DND-41 (cell line): ENCODE measurements around the gene XRCC3.

Experiments
- ATAC-seq: fragments of 200-7000 bp; cut with Tn5 transposase; 3 replicates; pipeline ENCODE4 v1.9.1; 2021; ENCODE audit warnings: low read depth; ENCODE audit not compliant: insufficient read depth
- DNase-seq: peaks from one replicate; pipeline ENCODE4 v3.0.0-alpha.2; 2020
- H2AFZ ChIP-seq: 2 replicates; pipeline ENCODE4 v1.6.0; 2012; ENCODE audit warnings: low read depth, low read length
- H3K27ac ChIP-seq: 2 replicates; pipeline ENCODE4 v1.5.1; 2012; ENCODE audit warnings: low read length, inconsistent platforms
- H3K27me3 ChIP-seq: fragments of 200-600 bp; sonication (generic); 2 replicates; pipeline ENCODE4 v1.6.0; 2012; ENCODE audit warnings: low read length, mild to moderate bottlenecking, inconsistent platforms; ENCODE audit not compliant: insufficient read depth, poor library complexity
- H3K36me3 ChIP-seq: 2 replicates; pipeline ENCODE4 v1.5.1; 2012; ENCODE audit warnings: low read length, inconsistent platforms; ENCODE audit not compliant: insufficient read depth
- H3K4me1 ChIP-seq: 2 replicates; pipeline ENCODE4 v1.5.1; 2012; ENCODE audit warnings: mild to moderate bottlenecking, low read length; ENCODE audit not compliant: insufficient read depth
- H3K4me2 ChIP-seq: 2 replicates; pipeline ENCODE4 v1.6.0; 2012; ENCODE audit warnings: mild to moderate bottlenecking, moderate library complexity, low read length, inconsistent platforms; ENCODE audit not compliant: insufficient read depth
- H3K4me3 ChIP-seq, 2 experiments: fragments of 200-600 bp in 1 of 2; shearing (Covaris generic) in 1 of 2; 2 replicates each; pipeline ENCODE4 v1.5.1; 2012 to 2016; ENCODE audit warnings: inconsistent platforms in 2 of 2, low read length in 2 of 2, mild to moderate bottlenecking in 2 of 2, low read depth in 1 of 2, moderate library complexity in 1 of 2
- H3K79me2 ChIP-seq: 2 replicates; pipeline ENCODE4 v1.6.0; 2012; ENCODE audit warnings: low read length, inconsistent platforms; ENCODE audit not compliant: insufficient read depth
- H3K9ac ChIP-seq: 2 replicates; pipeline ENCODE4 v1.6.0; 2012; ENCODE audit warnings: low read depth, mild to moderate bottlenecking, inconsistent platforms, low read length, moderate library complexity
- H3K9me3 ChIP-seq: 2 replicates; pipeline ENCODE4 v1.5.1; 2012; ENCODE audit warnings: low read length, moderate library complexity, mild to moderate bottlenecking, inconsistent platforms; ENCODE audit not compliant: insufficient read depth, severe bottlenecking
- H4K20me1 ChIP-seq: 2 replicates; pipeline ENCODE4 v1.6.0; 2012; ENCODE audit warnings: low read length; ENCODE audit not compliant: insufficient read depth
- CTCF ChIP-seq: IDR thresholded peaks from 2 replicates; pipeline ENCODE4 v1.5.1; 2012; ENCODE audit warnings: borderline replicate concordance, low read length, moderate library complexity, mild to moderate bottlenecking; ENCODE audit not compliant: poor library complexity, severe bottlenecking; ENCODE audit errors: extremely low read depth
- EZH2 ChIP-seq: IDR thresholded peaks from 3 replicates; pipeline ENCODE4 v1.6.1; 2012; ENCODE audit warnings: borderline replicate concordance, low read depth, mild to moderate bottlenecking, moderate library complexity, low read length, inconsistent platforms; ENCODE audit not compliant: severe bottlenecking

XRCC3 gene

GRCh38 chr14:103746701-103747100 lies 31.4 kb upstream of the XRCC3 start:
- no peak for ATAC-seq
- H3K9me3 ChIP-seq, result no peaks in the 10 kb centered on the region
- H3K36me3 ChIP-seq, result no peaks in the 10 kb centered on the region
- DNase-seq, result no peak
- H3K79me2 ChIP-seq, result no peaks in the 10 kb centered on the region
- no peak overlapping the region for H2AFZ ChIP-seq
- peaks cover 27% of the 10 kb centered on the region for H3K4me1 ChIP-seq
- H4K20me1 ChIP-seq, result no peaks in the 10 kb centered on the region
- H3K4me3 ChIP-seq, result no peak overlapping the region
- H3K27ac ChIP-seq, result no peak overlapping the region
- TF ChIP-seq EZH2 (no peak), CTCF (no peak)
- H3K9ac ChIP-seq, result no peak overlapping the region
- no peaks in the 10 kb centered on the region for H3K27me3 ChIP-seq
- no peak overlapping the region for H3K4me2 ChIP-seq

GRCh38 chr14:103745424-103745823 lies 30.2 kb upstream of the XRCC3 start:
- H3K9me3 ChIP-seq, result no peaks in the 10 kb centered on the region
- no peaks in the 10 kb centered on the region for H4K20me1 ChIP-seq
- no peak for TF ChIP-seq CTCF
- TF ChIP-seq EZH2, result no peak
- H3K36me3 ChIP-seq, result no peaks in the 10 kb centered on the region
- H3K4me1 ChIP-seq, result peaks cover 27% of the 10 kb centered on the region
- no peaks in the 10 kb centered on the region for H3K27me3 ChIP-seq
- no peak overlapping the region for H3K4me2 ChIP-seq
- no peaks in the 10 kb centered on the region for H3K79me2 ChIP-seq
- no peak overlapping the region for H3K9ac ChIP-seq
- no peak overlapping the region for H2AFZ ChIP-seq
- H3K4me3 ChIP-seq, result no peak overlapping the region
- ATAC-seq (no peak), DNase-seq (no peak)
- no peak overlapping the region for H3K27ac ChIP-seq

GRCh38 chr14:103744621-103745395 lies 29.6 kb upstream of the XRCC3 start:
- H3K27ac ChIP-seq, result no peak overlapping the region
- ATAC-seq (no peak), DNase-seq (no peak)
- H3K4me3 ChIP-seq, result no peak overlapping the region
- no peak overlapping the region for H3K9ac ChIP-seq
- no peaks in the 10 kb centered on the region for H3K79me2 ChIP-seq
- H3K4me2 ChIP-seq, result no peak overlapping the region
- no peak for TF ChIP-seq CTCF
- no peak for TF ChIP-seq EZH2
- H4K20me1 ChIP-seq, result no peaks in the 10 kb centered on the region
- no peaks in the 10 kb centered on the region for H3K36me3 ChIP-seq
- H3K9me3 ChIP-seq, result no peaks in the 10 kb centered on the region
- peaks cover 27% of the 10 kb centered on the region for H3K4me1 ChIP-seq
- H3K27me3 ChIP-seq, result no peaks in the 10 kb centered on the region
- no peak overlapping the region for H2AFZ ChIP-seq

- H3K4me1 ChIP-seq, result peaks cover 19% of the 10 kb centered on the region
- ATAC-seq (no peak), DNase-seq (no peak)
- H4K20me1 ChIP-seq, result no peaks in the 10 kb centered on the region
- no peak overlapping the region for H2AFZ ChIP-seq
- no peak for TF ChIP-seq CTCF
- TF ChIP-seq EZH2, result no peak
- H3K4me2 ChIP-seq, result no peak overlapping the region
- H3K9me3 ChIP-seq, result no peaks in the 10 kb centered on the region
- H3K9ac ChIP-seq, result no peak overlapping the region
- H3K27ac ChIP-seq, result no peak overlapping the region
- no peaks in the 10 kb centered on the region for H3K36me3 ChIP-seq
- H3K27me3 ChIP-seq, result no peaks in the 10 kb centered on the region
- no peak overlapping the region for H3K4me3 ChIP-seq
- H3K79me2 ChIP-seq, result no peaks in the 10 kb centered on the region
These were observed 28.4 kb upstream of the XRCC3 start for GRCh38 chr14:103743691-103744090.
